ENCODE measurements around the gene TMEM82.

The TMEM82 gene

GRCh38 chr1:15768388-15768787 lies 26.1 kb downstream of the TMEM82 start:
- H3K9me3 ChIP-seq (ENCODE audit: low read length): no peaks in the 10 kb centered on the region
- H3K9me2 ChIP-seq (ENCODE audit: low read depth, low read length): no peaks in the 10 kb centered on the region
- no peak for TF ChIP-seq EZH2 (IDR thresholded peaks at IDR 0.05; ENCODE audit: borderline replicate concordance, low read length)
- TF ChIP-seq CTCF (IDR thresholded peaks at IDR 0.05; ENCODE audit: low read length): no peak
- no peak overlapping the region for H3K27ac ChIP-seq (ENCODE audit: low read depth, low read length, poor library complexity, severe bottlenecking)
- H2AFZ ChIP-seq (ENCODE audit: low read length): no peak overlapping the region
- H4K20me1 ChIP-seq (ENCODE audit: insufficient read depth, low read length): no peaks in the 10 kb centered on the region
- no peak overlapping the region for H3K9ac ChIP-seq (ENCODE audit: low read length)
- peaks cover 12% of the 10 kb centered on the region for H3K27me3 ChIP-seq (ENCODE audit: insufficient read depth, low read length)
- no peaks in the 10 kb centered on the region for H3K36me3 ChIP-seq (ENCODE audit: insufficient read depth, low read length)
- no peaks in the 10 kb centered on the region for H3K79me2 ChIP-seq (ENCODE audit: insufficient read depth, low read length)
- no peaks in the 10 kb centered on the region for H3K4me1 ChIP-seq (ENCODE audit: insufficient read depth, low read length, severe bottlenecking)
- H3K4me2 ChIP-seq (ENCODE audit: low read length): no peak overlapping the region
- no peak overlapping the region for H3K4me3 ChIP-seq (ENCODE audit: low read depth, low read length, poor library complexity, severe bottlenecking)
- no peaks in the 10 kb centered on the region for H3F3A ChIP-seq (ENCODE audit: insufficient read depth, low read length)

GRCh38 chr1:15770313-15770962 lies 28.1 kb downstream of the TMEM82 start:
- Histone ChIP-seq H3K27me3 (ENCODE audit: insufficient read depth, low read length) (peaks cover 3% of the 10 kb centered on the region; the same call in 1 of the 2 replicates), H4K20me1 (ENCODE audit: insufficient read depth, low read length) (no peaks in the 10 kb centered on the region), H3K4me1 (ENCODE audit: insufficient read depth, low read length, severe bottlenecking) (no peaks in the 10 kb centered on the region), H3K4me2 (ENCODE audit: low read length) (no peak overlapping the region), H3K36me3 (ENCODE audit: insufficient read depth, low read length) (no peaks in the 10 kb centered on the region), H3K9me2 (ENCODE audit: low read depth, low read length) (no peaks in the 10 kb centered on the region), H3K79me2 (ENCODE audit: insufficient read depth, low read length) (no peaks in the 10 kb centered on the region), H3F3A (ENCODE audit: insufficient read depth, low read length) (no peaks in the 10 kb centered on the region), H3K27ac (ENCODE audit: low read depth, low read length, poor library complexity, severe bottlenecking) (no peak overlapping the region), H2AFZ (ENCODE audit: low read length) (no peak overlapping the region), H3K4me3 (ENCODE audit: low read depth, low read length, poor library complexity, severe bottlenecking) (no peak overlapping the region), H3K9ac (ENCODE audit: low read length) (no peak overlapping the region), H3K9me3 (ENCODE audit: low read length) (no peaks in the 10 kb centered on the region)
- TF ChIP-seq EZH2 (IDR thresholded peaks at IDR 0.05; ENCODE audit: borderline replicate concordance, low read length): no peak
- no peak for TF ChIP-seq CTCF (IDR thresholded peaks at IDR 0.05; ENCODE audit: low read length)

GRCh38 chr1:15771836-15772515 lies 29.7 kb downstream of the TMEM82 start:
- Histone ChIP-seq H3K4me3 (ENCODE audit: low read depth, low read length, poor library complexity, severe bottlenecking) (no peak overlapping the region), H3K36me3 (ENCODE audit: insufficient read depth, low read length) (no peaks in the 10 kb centered on the region), H3K27ac (ENCODE audit: low read depth, low read length, poor library complexity, severe bottlenecking) (no peak overlapping the region), H3K4me2 (ENCODE audit: low read length) (no peak overlapping the region), H3K9me3 (ENCODE audit: low read length) (no peaks in the 10 kb centered on the region), H4K20me1 (ENCODE audit: insufficient read depth, low read length) (no peaks in the 10 kb centered on the region), H3K27me3 (ENCODE audit: insufficient read depth, low read length) (peaks cover 3% of the 10 kb centered on the region; the same call in 1 of the 2 replicates), H3K9me2 (ENCODE audit: low read depth, low read length) (no peaks in the 10 kb centered on the region), H2AFZ (ENCODE audit: low read length) (no peak overlapping the region), H3K79me2 (ENCODE audit: insufficient read depth, low read length) (no peaks in the 10 kb centered on the region), H3K9ac (ENCODE audit: low read length) (no peak overlapping the region), H3F3A (ENCODE audit: insufficient read depth, low read length) (no peaks in the 10 kb centered on the region), H3K4me1 (ENCODE audit: insufficient read depth, low read length, severe bottlenecking) (no peaks in the 10 kb centered on the region)
- TF ChIP-seq CTCF (IDR thresholded peaks at IDR 0.05; ENCODE audit: low read length) (no peak), EZH2 (IDR thresholded peaks at IDR 0.05; ENCODE audit: borderline replicate concordance, low read length) (no peak)

Measured in OCI-LY1 (cell line).